ENCODE data around the gene NDST1. TPM values are rescaled to one million over a fixed set of nuclear protein-coding genes. Genes with fewer than 3 reads are reported as not detected.

NDST1 gene
- total RNA-seq, 3 donors from 2014 or later: 58.1 to 66.5 (median 60.6) TPM

DNA sequence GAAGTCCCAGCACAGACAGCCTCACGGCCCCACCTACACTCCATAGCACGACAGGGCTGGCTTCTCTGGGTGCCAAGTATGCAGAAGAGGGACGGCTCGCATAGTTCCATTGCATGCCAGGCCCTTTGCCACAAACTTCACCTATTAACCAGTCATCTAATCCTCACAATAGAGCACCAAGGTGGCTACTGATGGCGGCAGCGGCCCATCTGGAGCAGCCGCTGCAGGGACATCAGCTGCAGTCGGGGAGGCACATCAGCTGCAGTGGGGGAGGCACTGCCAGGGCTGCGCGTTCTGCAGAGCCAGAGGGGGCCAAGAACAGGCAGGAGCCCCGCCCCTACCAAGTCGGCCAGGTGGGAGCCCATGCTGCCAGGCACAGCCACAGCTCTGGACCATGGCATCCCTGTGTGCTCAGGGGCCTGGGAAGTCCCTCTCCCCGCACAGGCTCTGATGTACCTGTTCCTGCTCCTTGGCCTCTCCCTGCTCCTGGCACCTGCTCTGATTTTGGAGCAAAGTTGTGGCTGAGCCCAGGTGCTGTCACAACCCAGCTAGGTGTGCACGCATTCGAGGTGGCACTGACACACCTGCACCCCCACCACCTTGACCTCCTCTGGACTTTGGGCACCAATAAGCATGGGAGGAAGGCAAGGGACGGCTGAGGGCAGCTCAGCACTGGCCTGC is 71.0 kb downstream of the NDST1 start:
- TF ChIP-seq, protein P1, sequence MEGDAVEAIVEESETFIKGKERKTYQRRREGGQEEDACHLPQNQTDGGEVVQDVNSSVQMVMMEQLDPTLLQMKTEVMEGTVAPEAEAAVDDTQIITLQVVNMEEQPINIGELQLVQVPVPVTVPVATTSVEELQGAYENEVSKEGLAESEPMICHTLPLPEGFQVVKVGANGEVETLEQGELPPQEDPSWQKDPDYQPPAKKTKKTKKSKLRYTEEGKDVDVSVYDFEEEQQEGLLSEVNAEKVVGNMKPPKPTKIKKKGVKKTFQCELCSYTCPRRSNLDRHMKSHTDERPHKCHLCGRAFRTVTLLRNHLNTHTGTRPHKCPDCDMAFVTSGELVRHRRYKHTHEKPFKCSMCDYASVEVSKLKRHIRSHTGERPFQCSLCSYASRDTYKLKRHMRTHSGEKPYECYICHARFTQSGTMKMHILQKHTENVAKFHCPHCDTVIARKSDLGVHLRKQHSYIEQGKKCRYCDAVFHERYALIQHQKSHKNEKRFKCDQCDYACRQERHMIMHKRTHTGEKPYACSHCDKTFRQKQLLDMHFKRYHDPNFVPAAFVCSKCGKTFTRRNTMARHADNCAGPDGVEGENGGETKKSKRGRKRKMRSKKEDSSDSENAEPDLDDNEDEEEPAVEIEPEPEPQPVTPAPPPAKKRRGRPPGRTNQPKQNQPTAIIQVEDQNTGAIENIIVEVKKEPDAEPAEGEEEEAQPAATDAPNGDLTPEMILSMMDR (IDR thresholded peaks at IDR 0.05): no peak
- peak in 1 of 3 donors; percentile 43 for DNase-seq
- H3K4me3 ChIP-seq: no peak overlapping the region
- intact Hi-C loops (cut with DNase I, micrococcal nuclease): no loop called here
- no peaks in the 10 kb centered on the region for H3K36me3 ChIP-seq (ENCODE audit: low read depth)
- ATAC-seq: no peak
- H3K9me3 ChIP-seq: no peaks in the 10 kb centered on the region
- peaks cover 28% of the 10 kb centered on the region for H3K4me1 ChIP-seq (ENCODE audit: low read depth)

DNA sequence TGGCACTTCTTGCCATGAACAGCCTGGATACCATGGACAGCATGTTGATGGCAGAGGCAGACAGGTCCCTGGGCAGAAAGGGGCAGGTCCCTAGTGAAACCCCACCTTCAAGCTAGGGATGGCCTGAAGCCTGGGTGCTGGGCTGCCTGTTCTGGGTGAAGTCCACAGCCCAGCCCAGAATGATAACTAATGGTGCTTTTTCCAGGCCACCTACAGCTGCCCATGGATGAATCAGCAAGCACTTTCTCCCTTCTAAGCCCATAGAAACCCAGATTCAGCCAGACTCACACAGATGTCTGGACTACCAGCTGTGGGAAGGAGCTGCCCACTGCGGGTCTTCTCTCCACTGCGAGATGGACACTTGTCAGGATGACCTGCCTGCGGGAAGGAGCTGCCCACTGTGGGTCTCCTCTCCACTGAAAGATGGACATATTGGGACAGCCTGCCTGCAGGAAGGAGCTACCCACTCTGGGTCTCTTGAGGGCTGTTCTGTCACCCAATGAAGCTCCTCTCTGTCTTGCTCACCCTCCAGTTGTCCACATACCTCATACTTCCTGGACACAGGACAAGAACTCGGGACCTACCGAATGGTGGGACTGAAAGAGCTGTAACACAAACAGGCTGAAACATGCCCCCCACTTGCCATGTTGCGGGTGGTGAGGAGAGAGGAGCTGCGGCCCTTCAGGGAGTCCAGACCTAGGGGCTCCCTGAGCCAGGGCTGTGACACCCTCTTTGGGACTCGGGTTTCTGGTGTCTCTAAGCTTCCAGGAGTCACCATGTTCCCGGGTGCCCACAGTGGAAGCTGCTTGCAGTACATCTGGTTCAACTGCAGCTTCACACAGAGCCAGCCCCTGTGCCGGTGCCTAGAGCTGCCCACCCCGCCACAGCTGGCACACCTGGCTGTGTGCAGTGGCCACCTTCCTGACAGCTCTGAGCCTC is 71.8 kb downstream of the NDST1 start:
- TF ChIP-seq, protein P1 (IDR thresholded peaks at IDR 0.05): no peak
- DNase-seq (peak in 2 of 3 donors; percentile 22 to 42), ATAC-seq (peak; percentile 57)
- Histone ChIP-seq H3K4me3 (no peak overlapping the region), H3K36me3 (ENCODE audit: low read depth) (no peaks in the 10 kb centered on the region), H3K4me1 (ENCODE audit: low read depth) (peaks cover 34% of the 10 kb centered on the region), H3K9me3 (no peaks in the 10 kb centered on the region)
- intact Hi-C loops (cut with DNase I, micrococcal nuclease): no loop called here

DNA sequence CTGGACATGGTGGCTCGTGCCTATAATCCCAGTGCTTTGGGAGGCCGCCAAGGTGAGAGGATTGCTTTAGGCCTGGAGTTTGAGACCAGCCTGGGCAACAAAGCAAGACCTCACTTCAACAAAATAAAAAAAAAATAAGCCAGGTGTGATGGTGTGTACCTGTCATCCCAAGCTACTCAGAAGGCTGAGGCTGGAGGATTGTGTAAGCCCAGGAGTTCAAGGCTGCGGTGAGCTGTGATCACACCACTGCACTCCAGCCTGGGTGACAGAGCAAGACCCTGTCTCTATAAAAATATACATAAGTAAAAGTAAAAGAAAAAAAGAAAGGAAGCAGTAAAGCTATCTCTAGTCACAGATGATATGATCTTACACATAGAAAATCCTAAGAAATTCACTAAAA is 73.0 kb downstream of the NDST1 start:
- TF ChIP-seq, protein P1 (IDR thresholded peaks at IDR 0.05): no peak
- intact Hi-C loops (cut with DNase I, micrococcal nuclease): no loop called here
- DNase-seq (peak in 1 of 3 donors; percentile 8), ATAC-seq (no peak)
- Histone ChIP-seq H3K4me3 (no peak overlapping the region), H3K4me1 (ENCODE audit: low read depth) (peaks cover 42% of the 10 kb centered on the region), H3K9me3 (no peaks in the 10 kb centered on the region), H3K36me3 (ENCODE audit: low read depth) (no peaks in the 10 kb centered on the region)

DNA sequence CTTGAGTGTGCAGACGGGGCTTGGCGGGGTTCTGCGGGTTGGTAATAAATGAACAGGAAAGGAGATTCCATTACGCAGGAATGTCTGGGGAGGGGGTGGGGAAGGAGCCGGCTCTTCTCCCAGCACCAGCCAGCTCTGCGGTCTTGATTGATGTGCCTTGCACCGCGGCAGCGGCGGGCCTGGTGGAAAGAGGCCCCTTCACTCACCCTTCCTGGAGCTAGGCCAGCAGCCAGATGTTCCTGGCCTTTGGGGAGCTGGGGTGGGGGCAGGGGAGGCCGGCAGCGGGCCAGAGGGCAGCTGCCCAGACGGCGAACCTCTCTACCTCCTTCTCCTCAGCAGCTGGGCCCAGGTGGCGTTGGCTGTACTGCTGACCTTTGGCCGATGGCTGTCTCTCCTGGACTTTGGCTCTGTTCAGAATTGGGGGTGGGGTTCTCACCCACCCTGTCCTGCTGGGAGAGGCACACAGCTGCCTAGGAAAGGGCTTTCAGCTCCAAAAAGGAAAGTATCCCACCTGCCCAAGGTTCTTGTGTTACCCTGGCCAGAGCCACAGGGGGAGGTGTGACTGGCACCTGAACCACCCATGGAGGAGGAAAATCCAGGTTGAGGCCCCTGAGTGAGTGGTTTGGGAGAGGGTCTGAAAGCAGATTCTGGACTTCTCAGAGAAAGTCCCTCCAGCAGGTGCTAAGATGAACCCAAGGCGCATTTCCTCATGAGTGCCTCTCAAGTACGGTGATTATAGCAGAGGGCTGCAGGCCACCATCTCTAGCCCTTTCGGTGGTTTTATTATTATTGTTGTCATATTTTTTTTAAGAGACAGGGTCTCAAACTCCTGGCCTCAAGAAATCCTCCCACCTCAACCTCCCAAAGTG is 74.5 kb downstream of the NDST1 start:
- Histone ChIP-seq H3K4me1 (ENCODE audit: low read depth) (peaks cover 47% of the 10 kb centered on the region), H3K4me3 (no peak overlapping the region), H3K36me3 (ENCODE audit: low read depth) (no peaks in the 10 kb centered on the region), H3K9me3 (no peaks in the 10 kb centered on the region)
- TF ChIP-seq, protein P1 (IDR thresholded peaks at IDR 0.05): no peak
- DNase-seq (peak; percentile 80 to 85 (median 84)), ATAC-seq (peak; percentile 65)
- intact Hi-C loops (cut with DNase I, micrococcal nuclease): no loop called here

DNA sequence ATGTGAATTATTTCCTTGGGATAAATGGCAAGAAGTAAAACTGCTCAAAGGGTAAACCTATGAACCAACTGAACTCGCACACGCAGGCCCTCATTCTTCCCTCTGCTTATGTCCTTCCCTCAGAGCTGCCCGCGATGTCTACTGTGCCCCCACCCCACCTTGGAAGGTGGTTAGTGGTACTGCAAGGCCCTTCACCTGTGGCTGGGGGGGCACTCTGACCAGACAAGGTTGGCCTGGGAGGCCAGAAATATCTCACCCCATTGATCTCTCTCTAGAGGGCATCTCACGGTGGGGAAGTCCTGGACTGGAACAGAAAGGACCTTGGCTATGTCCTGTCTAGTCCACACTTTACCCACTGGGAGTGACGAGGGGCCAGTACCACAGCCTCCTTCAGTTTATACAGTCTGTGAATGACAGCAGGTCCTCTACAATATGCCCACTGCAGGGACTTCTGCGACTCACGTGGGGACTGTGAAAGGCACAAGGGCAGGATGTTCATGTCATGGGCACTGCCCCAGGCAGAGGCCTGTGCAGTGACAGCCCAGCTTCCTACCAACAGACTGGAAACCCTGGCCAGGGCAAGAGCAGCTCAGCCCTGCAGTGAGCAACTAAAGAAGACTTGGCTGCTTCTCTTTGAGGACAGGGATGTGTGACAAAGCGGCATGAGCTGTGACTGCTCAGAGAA is 75.8 kb downstream of the NDST1 start:
- TF ChIP-seq, protein P1 (IDR thresholded peaks at IDR 0.05): no peak
- no peaks in the 10 kb centered on the region for H3K9me3 ChIP-seq
- no peak overlapping the region for H3K4me3 ChIP-seq
- intact Hi-C loops (cut with DNase I, micrococcal nuclease): no loop called here
- ATAC-seq: no peak
- peaks cover 47% of the 10 kb centered on the region for H3K4me1 ChIP-seq (ENCODE audit: low read depth)
- H3K36me3 ChIP-seq (ENCODE audit: low read depth): no peaks in the 10 kb centered on the region
- DNase-seq: peak in 1 of 3 donors; percentile 39
